ENCODE data around the gene USP22. TPM values are rescaled to one million over a fixed set of nuclear protein-coding genes. Genes with fewer than 3 reads are reported as not detected.

The USP22 gene
- total and polyA plus RNA-seq, 2 of the 4 experiments (the other 2 are of a cell fraction), result 161 to 319 TPM

DNA sequence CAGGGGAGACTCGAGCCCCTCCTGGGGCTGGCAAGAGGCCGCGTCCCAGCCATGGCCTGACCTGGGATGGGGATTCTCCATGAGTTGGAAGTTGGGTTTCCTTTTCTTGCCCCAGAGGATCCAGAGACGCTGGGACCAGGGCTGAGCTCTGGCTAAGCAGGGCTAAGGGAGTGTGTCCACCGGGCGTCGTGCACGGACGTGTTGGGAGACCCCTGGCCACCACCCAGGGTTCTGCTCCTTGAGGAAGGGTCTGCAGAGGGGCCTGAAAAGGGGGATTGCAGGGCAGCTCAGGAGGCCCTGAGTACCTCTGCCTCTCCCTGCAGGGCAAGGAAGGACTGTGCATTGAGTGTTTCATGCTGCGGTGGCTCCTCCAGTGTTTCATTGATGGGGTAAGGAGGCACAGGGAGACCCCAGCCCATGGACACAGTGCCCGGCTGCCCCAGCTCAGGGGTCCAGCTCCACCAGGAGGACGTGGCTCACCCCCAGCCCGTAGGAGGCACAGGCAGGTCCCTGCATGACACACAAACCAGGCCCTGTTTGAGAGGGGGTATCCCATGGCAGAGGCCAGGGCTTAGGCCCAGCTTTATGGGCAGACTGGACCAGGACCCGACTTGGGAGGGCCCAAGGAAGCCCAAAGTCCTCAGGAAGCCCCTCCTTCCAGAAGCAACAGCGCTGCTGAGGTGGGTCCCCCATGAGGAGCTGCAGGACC lies 47.5 kb downstream of the USP22 start (continued):
- TF ChIP-seq, protein P1, sequence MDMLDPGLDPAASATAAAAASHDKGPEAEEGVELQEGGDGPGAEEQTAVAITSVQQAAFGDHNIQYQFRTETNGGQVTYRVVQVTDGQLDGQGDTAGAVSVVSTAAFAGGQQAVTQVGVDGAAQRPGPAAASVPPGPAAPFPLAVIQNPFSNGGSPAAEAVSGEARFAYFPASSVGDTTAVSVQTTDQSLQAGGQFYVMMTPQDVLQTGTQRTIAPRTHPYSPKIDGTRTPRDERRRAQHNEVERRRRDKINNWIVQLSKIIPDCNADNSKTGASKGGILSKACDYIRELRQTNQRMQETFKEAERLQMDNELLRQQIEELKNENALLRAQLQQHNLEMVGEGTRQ (IDR thresholded peaks at IDR 0.05; ENCODE audit: low read depth, low read length), result no peak

DNA sequence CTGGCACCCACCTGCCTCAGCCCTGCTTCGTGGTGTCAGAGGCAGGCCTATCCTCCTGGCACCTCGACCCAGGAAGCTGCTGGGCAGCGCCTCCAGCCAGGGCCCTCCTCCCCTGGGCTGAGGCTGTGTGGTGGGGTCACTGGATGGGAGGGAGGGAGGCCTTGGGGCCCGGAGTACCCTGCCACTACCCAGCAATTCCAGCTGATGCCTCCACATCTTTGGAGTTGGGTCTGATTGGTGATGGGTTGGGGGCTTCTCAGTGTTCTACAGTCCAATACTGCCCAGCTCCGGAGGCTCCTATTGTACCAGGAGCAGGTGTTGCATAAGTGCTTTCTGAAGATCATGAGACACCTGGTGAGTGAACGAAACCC lies 48.0 kb downstream of the USP22 start:
- POLR2A ChIA-PET (ENCODE audit: unreplicated experiment), result no interaction called here
- in situ Hi-C loops (cut with MboI; ENCODE audit: low sequenced_read_pairs), result loop anchor here (5.0 to 10.0 kb wide), 2 partner anchors 87 to 190 kb away; no protein-coding TSS in a partner anchor

More for the DNA sequence above, 48.0 kb downstream of the USP22 start:
- H2BK5ac ChIP-seq (ENCODE audit: low read depth, low read length, poor library complexity, severe bottlenecking), result no peak overlapping the region
- dilution Hi-C loops (cut with HindIII; ENCODE audit: low sequenced_read_pairs, unreplicated experiment) (no loop called here), intact Hi-C loops (cut with micrococcal nuclease) (loop anchor here (5.0 to 10.0 kb wide), 3 partner anchors 142 to 1002 kb away; no protein-coding TSS in a partner anchor)
- no peak overlapping the region for H4K91ac ChIP-seq (ENCODE audit: insufficient read depth, low read depth, low read length)
- no peak overlapping the region for H2AFZ ChIP-seq (replicated peaks; ENCODE audit: low read length, poor library complexity)
- H2BK120ac ChIP-seq (ENCODE audit: low read depth, low read length), result no peak overlapping the region
- DNase-seq, result no peak
- no peak overlapping the region for H2AK5ac ChIP-seq (ENCODE audit: low read depth, low read length)
- no peak overlapping the region for H3K14ac ChIP-seq (replicated peaks; ENCODE audit: low read depth, low read length)
- no peak overlapping the region for H3K56ac ChIP-seq (ENCODE audit: extremely low read depth, insufficient read depth, low read length)
- H3K9me3 ChIP-seq (ENCODE audit: control insufficient read depth, insufficient read depth, low read length), result no peaks in the 10 kb centered on the region
- peaks cover 7% of the 10 kb centered on the region; the same call in 1 of the 2 replicates for H3K4me1 ChIP-seq (ENCODE audit: control insufficient read depth, insufficient read depth, low read length)
- TF ChIP-seq RAD21 (IDR thresholded peaks at IDR 0.05; ENCODE audit: low read length), result no peak
- no peak for TF ChIP-seq SMC3 (IDR thresholded peaks at IDR 0.05; ENCODE audit: low read depth, low read length)
- no peak for TF ChIP-seq CHD1 (IDR thresholded peaks at IDR 0.05; ENCODE audit: low read depth, low read length)
- TF ChIP-seq RFX5 (IDR thresholded peaks at IDR 0.05; ENCODE audit: low read depth, low read length), result no peak
- H2BK15ac ChIP-seq (ENCODE audit: low read depth, low read length), result no peak overlapping the region
- no peak overlapping the region for H3K23ac ChIP-seq (ENCODE audit: low read depth, low read length)
- peaks cover 17% of the 10 kb centered on the region for H3K36me3 ChIP-seq (ENCODE audit: control insufficient read depth, insufficient read depth, low read length)
- H4K20me1 ChIP-seq (ENCODE audit: insufficient read depth, low read length), result peaks cover 29% of the 10 kb centered on the region
- H3K27me3 ChIP-seq (ENCODE audit: control insufficient read depth, insufficient read depth, low read length), result peaks cover 3% of the 10 kb centered on the region; the same call in 1 of the 2 replicates
- H4K5ac ChIP-seq (ENCODE audit: low read depth, low read length), result no peak overlapping the region
- ATAC-seq (ENCODE audit: low read depth), result no peak
- WGBS, 2 experiments (ENCODE audit: extremely low coverage in 2 of 2, insufficient read length in 1 of 2), result no CpG with 5 or more reads among the region's 6 CpGs
- BruUV-seq (replicated peaks), result no TSS peak
- peaks cover 26% of the 10 kb centered on the region for H3K9me1 ChIP-seq (ENCODE audit: insufficient read depth, low read length)
- no peak overlapping the region for H3K4me2 ChIP-seq (ENCODE audit: low read depth, low read length)
- no peak overlapping the region for H4K8ac ChIP-seq (ENCODE audit: low read depth in 2 of 2, low read length in 2 of 2)
- no peak overlapping the region for H3K4me3 ChIP-seq (ENCODE audit: insufficient read depth, low read depth, low read length)
- CTCF ChIA-PET, result interaction anchor here (1.1 kb wide), 1 partner anchor 193 kb away, joined by 3 read pairs; no protein-coding TSS in a partner anchor
- no peak overlapping the region for H3K4ac ChIP-seq (ENCODE audit: low read depth, low read length)
- H2BK20ac ChIP-seq (ENCODE audit: low read depth, low read length), result no peak overlapping the region
- H2AK9ac ChIP-seq (replicated peaks; ENCODE audit: low read depth, low read length, poor library complexity), result no peak overlapping the region
- H3K27ac ChIP-seq (ENCODE audit: insufficient read depth, low read length), result no peak overlapping the region
- H3K79me1 ChIP-seq (ENCODE audit: low read depth in 1 of 2, low read length in 2 of 2), result peaks cover 3 to 19% of the 10 kb centered on the region in 2 experiments; a peak in 3 of 4 replicates
- no peak overlapping the region for H3K18ac ChIP-seq (ENCODE audit: low read depth, low read length)
- H3K9ac ChIP-seq (ENCODE audit: low read depth, low read length), result no peak overlapping the region
